IMR-90 (cell line): ENCODE results near the gene C10orf67. TPM values are rescaled to one million over a fixed set of nuclear protein-coding genes. Genes with fewer than 3 reads are reported as not detected.

ENCODE experiments used
- ATAC-seq: fragments of 200-7000 bp; cut with Tn5 transposase; 2 replicates; pipeline ENCODE4 v1.9.1; 2020; ENCODE audit warnings: low read depth, mild to moderate bottlenecking, moderate library complexity
- BruUV-seq: library from RNA; stranded (reverse); fragments of 400-500 nt; replicated peaks from 2 replicates; lab custom pipeline; 2021; lab: Mats Ljungman, UMichigan
- CTCF ChIA-PET: fragments of 300-600 bp; formaldehyde crosslinking; extraction: SDS; loops from one replicate; lab custom pipeline; 2021; ENCODE audit warnings: antibody characterized with exemption; lab: Yijun Ruan, JAX
- POLR2A ChIA-PET: fragments of 300-600 bp; sonication (Branson Sonifier 250); formaldehyde crosslinking; loops from one replicate; lab custom pipeline; 2022; ENCODE audit warnings: antibody characterized with exemption; ENCODE audit not compliant: unreplicated experiment; lab: Charles Lee
- DNase-seq: peaks from one replicate; pipeline ENCODE4 v3.0.0; 2013
- H2AFZ ChIP-seq: replicated peaks from 2 replicates; pipeline ENCODE3; 2013; ENCODE audit warnings: low read length, mild to moderate bottlenecking; ENCODE audit not compliant: poor library complexity
- H2AK5ac ChIP-seq: 2 replicates; pipeline ENCODE4 v1.6.1; 2013; ENCODE audit warnings: low read depth, low read length, inconsistent platforms
- H2AK9ac ChIP-seq: replicated peaks from 2 replicates; pipeline ENCODE3; 2013; ENCODE audit warnings: mild to moderate bottlenecking, low read depth, low read length, moderate library complexity; ENCODE audit not compliant: poor library complexity
- H2BK120ac ChIP-seq: 2 replicates; pipeline ENCODE4 v1.6.1; 2013; ENCODE audit warnings: low read depth, low read length, inconsistent platforms
- H2BK15ac ChIP-seq: 3 replicates; pipeline ENCODE4 v1.6.1; 2013; ENCODE audit warnings: low read depth, low read length, inconsistent platforms
- H2BK20ac ChIP-seq: 2 replicates; pipeline ENCODE4 v1.6.1; 2013; ENCODE audit warnings: low read depth, mild to moderate bottlenecking, inconsistent platforms, low read length, moderate library complexity
- H2BK5ac ChIP-seq: 2 replicates; pipeline ENCODE4 v1.6.1; 2013; ENCODE audit warnings: mild to moderate bottlenecking, low read depth, low read length, inconsistent platforms; ENCODE audit not compliant: poor library complexity, severe bottlenecking
- H3K14ac ChIP-seq: replicated peaks from 2 replicates; pipeline ENCODE4 v1.6.1; 2013; ENCODE audit warnings: low read depth, low read length, inconsistent platforms
- H3K18ac ChIP-seq: 2 replicates; pipeline ENCODE4 v1.6.1; 2013; ENCODE audit warnings: low read depth, low read length, control low read depth
- H3K23ac ChIP-seq: 2 replicates; pipeline ENCODE4 v1.6.1; 2013; ENCODE audit warnings: low read depth, low read length, inconsistent platforms
- H3K27ac ChIP-seq: 2 replicates; pipeline ENCODE4 v1.5.1; 2013; ENCODE audit warnings: mild to moderate bottlenecking, control low read depth, low read length; ENCODE audit not compliant: insufficient read depth
- H3K27me3 ChIP-seq: 2 replicates; pipeline ENCODE4 v1.6.1; 2013; ENCODE audit warnings: low read length; ENCODE audit not compliant: control insufficient read depth, insufficient read depth
- H3K36me3 ChIP-seq: 2 replicates; pipeline ENCODE4 v1.6.1; 2013; ENCODE audit warnings: low read length, mixed read lengths; ENCODE audit not compliant: control insufficient read depth, insufficient read depth
- H3K4ac ChIP-seq: 2 replicates; pipeline ENCODE4 v1.6.1; 2013; ENCODE audit warnings: low read depth, low read length, inconsistent platforms
- H3K4me1 ChIP-seq: 2 replicates; pipeline ENCODE4 v1.6.1; 2013; ENCODE audit warnings: low read length, mixed read lengths; ENCODE audit not compliant: control insufficient read depth, insufficient read depth
- H3K4me2 ChIP-seq: 2 replicates; pipeline ENCODE4 v1.6.1; 2013; ENCODE audit warnings: low read depth, mild to moderate bottlenecking, control low read depth, low read length, moderate library complexity
- H3K4me3 ChIP-seq: 2 replicates; pipeline ENCODE4 v1.5.1; 2013; ENCODE audit warnings: low read depth, mild to moderate bottlenecking, control low read depth, low read length, moderate library complexity; ENCODE audit not compliant: insufficient read depth
- H3K56ac ChIP-seq: 2 replicates; pipeline ENCODE4 v1.6.1; 2013; ENCODE audit warnings: low read length, inconsistent platforms; ENCODE audit not compliant: insufficient read depth; ENCODE audit errors: extremely low read depth
- H3K79me1 ChIP-seq, 2 experiments: 2 replicates each; pipeline ENCODE4 v1.6.1; 2013; ENCODE audit warnings: low read length in 2 of 2, inconsistent platforms in 1 of 2, low read depth in 1 of 2
- H3K9ac ChIP-seq: 2 replicates; pipeline ENCODE4 v1.6.1; 2013; ENCODE audit warnings: low read depth, low read length, control low read depth
- H3K9me1 ChIP-seq: 2 replicates; pipeline ENCODE4 v1.6.1; 2013; ENCODE audit warnings: low read length, inconsistent platforms; ENCODE audit not compliant: insufficient read depth
- H3K9me3 ChIP-seq: 2 replicates; pipeline ENCODE4 v1.6.1; 2013; ENCODE audit warnings: low read length; ENCODE audit not compliant: control insufficient read depth, insufficient read depth
- H4K20me1 ChIP-seq: 2 replicates; pipeline ENCODE4 v1.6.1; 2013; ENCODE audit warnings: low read length, inconsistent platforms; ENCODE audit not compliant: insufficient read depth
- H4K5ac ChIP-seq: 2 replicates; pipeline ENCODE4 v1.6.1; 2013; ENCODE audit warnings: mild to moderate bottlenecking, low read depth, low read length, control low read depth
- H4K8ac ChIP-seq, 2 experiments: 2 replicates each; pipeline ENCODE4 v1.6.1; 2013; ENCODE audit warnings: low read depth in 2 of 2, low read length in 2 of 2, control low read depth in 1 of 2, inconsistent platforms in 1 of 2
- H4K91ac ChIP-seq: 2 replicates; pipeline ENCODE4 v1.6.1; 2013; ENCODE audit warnings: low read depth, low read length, inconsistent platforms; ENCODE audit not compliant: insufficient read depth
- BHLHE40 ChIP-seq: fragments of 150-350 bp; IDR thresholded peaks from 2 replicates; pipeline ENCODE4 v1.6.1; 2016; ENCODE audit warnings: mild to moderate bottlenecking, low read depth, low read length
- CEBPB ChIP-seq: IDR thresholded peaks from 2 replicates; pipeline ENCODE4 v1.6.1; 2012; ENCODE audit warnings: low read depth, low read length, improper control_type of control experiment
- CHD1 ChIP-seq: IDR thresholded peaks from 2 replicates; pipeline ENCODE4 v1.6.1; 2012; ENCODE audit warnings: low read depth, low read length, improper control_type of control experiment
- FOS ChIP-seq: fragments of 150-350 bp; IDR thresholded peaks from 2 replicates; pipeline ENCODE4 v1.6.1; 2016; ENCODE audit warnings: low read depth, low read length
- MAZ ChIP-seq: IDR thresholded peaks from 2 replicates; pipeline ENCODE4 v1.6.1; 2012; ENCODE audit warnings: low read depth, mild to moderate bottlenecking, low read length, improper control_type of control experiment, moderate library complexity, borderline replicate concordance
- MXI1 ChIP-seq: IDR thresholded peaks from 2 replicates; pipeline ENCODE4 v1.6.1; 2012; ENCODE audit warnings: low read depth, mild to moderate bottlenecking, low read length, moderate library complexity, borderline replicate concordance
- NFE2L2 ChIP-seq: fragments of 150-350 bp; IDR thresholded peaks from 2 replicates; pipeline ENCODE4 v1.6.1; 2016; ENCODE audit warnings: low read depth, mild to moderate bottlenecking, low read length
- POLR2A ChIP-seq: IDR thresholded peaks from 2 replicates; pipeline ENCODE4 v1.6.1; 2012; ENCODE audit warnings: mild to moderate bottlenecking, low read depth, low read length
- RCOR1 ChIP-seq: IDR thresholded peaks from 2 replicates; pipeline ENCODE4 v1.6.1; 2012; ENCODE audit warnings: mild to moderate bottlenecking, low read length, improper control_type of control experiment; ENCODE audit not compliant: insufficient replicate concordance
- RFX5 ChIP-seq: IDR thresholded peaks from 2 replicates; pipeline ENCODE4 v1.8.0; 2012; ENCODE audit warnings: low read depth, mild to moderate bottlenecking, low read length, moderate library complexity
- SMC3 ChIP-seq: fragments of 150-350 bp; IDR thresholded peaks from 2 replicates; pipeline ENCODE4 v1.6.1; 2016; ENCODE audit warnings: low read depth, mild to moderate bottlenecking, antibody characterized with exemption, low read length, moderate library complexity
- USF2 ChIP-seq: fragments of 150-350 bp; IDR thresholded peaks from 2 replicates; pipeline ENCODE4 v1.6.1; 2017; ENCODE audit warnings: mild to moderate bottlenecking, antibody characterized with exemption, low read length, low read depth
- WGBS, 2 experiments: methylation state at CpG; one replicate each; pipeline versions ENCODE4 v1.1.5 to v1.1.7; 2013; ENCODE audit warnings: missing lambda C conversion rate in 2 of 2; ENCODE audit not compliant: insufficient read length in 1 of 2; ENCODE audit errors: extremely low coverage in 2 of 2; 5-methylcytosine and 5-hydroxymethylcytosine counted together
- dilution Hi-C: fragments of 300-500 bp; cut with HindIII; formaldehyde crosslinking; loops from one replicate; pipeline ENCODE4 v1.14.3; 2018; ENCODE audit warnings: low sequenced_read_pairs; ENCODE audit not compliant: unreplicated experiment
- in situ Hi-C: fragments of 300-500 bp; cut with MboI; formaldehyde crosslinking; loops from 3 replicates; pipeline ENCODE4 v1.14.3; 2019; ENCODE audit warnings: low sequenced_read_pairs, inconsistent platforms, mixed read lengths
- intact Hi-C: fragments of 100-400 bp; cut with micrococcal nuclease; formaldehyde crosslinking; loops from 2 replicates; pipeline ENCODE4 v1.10.0; 2022
- polyA plus RNA-seq, 3 experiments: library from polyadenylated mRNA; depleted of rRNA; stranded (reverse); fragments of >200 nt; gene quantifications; 2 replicates each; pipeline ENCODE4 v1.2.3, GENCODE V29; 2012; ENCODE audit warnings: low replicate concordance in 1 of 3
- total RNA-seq: library from RNA; depleted of rRNA; stranded (reverse); fragments of >200 nt; gene quantifications from 2 replicates; pipeline ENCODE4 v1.2.3, GENCODE V29; 2012

The C10orf67 gene
- total and polyA plus RNA-seq, 2 of the 4 experiments (the other 2 are of a cell fraction), result 0.15 to 0.18 TPM

DNA sequence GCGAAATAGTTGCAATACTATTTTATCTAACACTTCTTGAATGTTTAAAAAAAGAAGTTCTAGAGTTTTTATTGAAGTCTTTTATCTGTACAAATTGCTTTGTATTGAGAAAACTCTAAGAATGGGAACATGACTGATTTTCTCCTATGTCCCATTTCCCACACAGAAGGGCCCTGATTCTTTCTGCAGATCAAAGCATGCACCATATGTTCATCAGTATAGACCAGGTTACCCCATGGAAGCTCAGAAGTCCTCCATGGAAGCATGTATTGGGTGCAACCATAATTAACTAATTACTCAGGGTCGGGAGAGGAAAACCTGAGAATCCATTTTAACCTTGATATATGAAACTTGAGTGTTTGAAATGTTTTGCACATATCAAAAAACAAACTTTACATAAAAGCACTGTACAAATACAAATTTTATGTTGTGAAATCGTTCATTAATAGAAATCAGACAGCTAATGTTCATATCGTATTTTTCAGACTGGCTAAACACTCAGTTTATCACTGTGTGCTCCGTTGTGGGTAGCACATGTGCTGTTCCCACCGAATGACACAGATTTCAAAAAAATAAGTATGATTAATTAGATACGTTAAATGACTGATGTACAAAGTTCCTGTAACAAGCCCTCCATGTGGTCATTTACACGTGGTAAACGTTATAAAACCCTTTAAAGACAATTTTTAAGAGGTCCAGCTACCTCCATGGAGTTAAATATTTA lies 81.0 kb downstream of the C10orf67 start:
- Histone ChIP-seq H3K4me2 (no peak overlapping the region), H3K56ac (no peak overlapping the region), H4K20me1 (no peaks in the 10 kb centered on the region), H3K27me3 (no peaks in the 10 kb centered on the region), H4K91ac (no peak overlapping the region), H3K9ac (no peak overlapping the region), H2BK5ac (no peak overlapping the region), H3K4ac (no peak overlapping the region), H2BK15ac (no peak overlapping the region), H3K14ac (no peak overlapping the region), H2AFZ (no peak overlapping the region), H3K79me1 (no peaks in the 10 kb centered on the region), H4K8ac (no peak overlapping the region), H2BK120ac (no peak overlapping the region), H3K27ac (no peak overlapping the region), H3K18ac (no peak overlapping the region), H3K23ac (no peak overlapping the region), H2BK20ac (no peak overlapping the region), H3K9me3 (no peaks in the 10 kb centered on the region), H3K4me3 (no peak overlapping the region), H2AK9ac (no peak overlapping the region), H3K36me3 (no peaks in the 10 kb centered on the region), H3K9me1 (no peaks in the 10 kb centered on the region), H3K4me1 (no peaks in the 10 kb centered on the region), H2AK5ac (no peak overlapping the region), H4K5ac (no peak overlapping the region)
- ChIA-PET POLR2A (no interaction called here), CTCF (interaction anchor here (0.6 kb wide), 1 partner anchor 1311 kb away, joined by 3 read pairs; no protein-coding TSS in a partner anchor)
- no CpG with 5 or more reads among the region's 9 CpGs for WGBS, 2 experiments
- intact Hi-C loops (no loop called here), in situ Hi-C loops (no loop called here), dilution Hi-C loops (no loop called here)
- no peak for ATAC-seq
- BruUV-seq, result no TSS peak
- TF ChIP-seq BHLHE40 (no peak), CEBPB (no peak), SMC3 (no peak), RFX5 (no peak), NFE2L2 (no peak), USF2 (no peak), MXI1 (no peak), FOS (no peak), MAZ (no peak), POLR2A (no peak), CHD1 (no peak), RCOR1 (no peak)
- no peak for DNase-seq
